OCI-LY3 (cell line): ENCODE measurements around the gene BAHD1.

Experiments used
- CTCF ChIP-seq: fragments of 200-600, 300-600 bp; sonication (generic); IDR thresholded peaks from 2 replicates; pipeline ENCODE4 v1.5.1; 2014; ENCODE audit warnings: antibody characterized with exemption, low read length, low read depth
- EZH2phosphoT487 ChIP-seq: fragments of 200-600 bp; shearing (Covaris generic); IDR thresholded peaks from 2 replicates; pipeline ENCODE4 v1.6.1; 2018; ENCODE audit warnings: antibody characterized with exemption, mixed run types, low read depth

DNA sequence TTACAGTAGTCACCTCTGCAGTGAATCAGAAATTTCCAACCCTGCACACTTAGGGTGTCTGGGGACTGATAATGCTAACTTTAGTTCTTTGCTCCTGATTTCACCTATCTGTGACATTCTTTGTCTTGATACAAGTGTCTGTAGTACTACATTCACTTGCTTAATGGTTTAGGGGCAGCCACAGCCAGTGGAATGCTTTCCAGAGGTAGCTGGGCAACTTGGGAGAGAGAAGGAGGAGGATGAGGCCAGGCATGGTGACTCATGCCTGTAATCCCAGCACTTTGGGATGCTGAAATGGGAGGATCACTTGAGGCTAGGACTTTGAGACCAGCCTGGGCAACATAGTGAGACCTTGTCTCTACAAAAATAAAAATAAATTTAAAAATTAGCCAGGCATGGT lies 8.5 kb downstream of the BAHD1 start:
- TF ChIP-seq CTCF = no peak
- no peak for TF ChIP-seq EZH2phosphoT487
